GM12801 (cell line): ENCODE results near the gene ZER1.

Source experiments
- CTCF ChIP-seq: IDR thresholded peaks from one replicate; pipeline ENCODE4 v1.5.1; 2011; ENCODE audit warnings: control low read depth; ENCODE audit not compliant: insufficient read length; ENCODE audit errors: extremely low read depth

The ZER1 gene

GRCh38 chr9:128722380-128723351, 49.1 kb downstream of the ZER1 start:
- no peak for TF ChIP-seq CTCF

DNA sequence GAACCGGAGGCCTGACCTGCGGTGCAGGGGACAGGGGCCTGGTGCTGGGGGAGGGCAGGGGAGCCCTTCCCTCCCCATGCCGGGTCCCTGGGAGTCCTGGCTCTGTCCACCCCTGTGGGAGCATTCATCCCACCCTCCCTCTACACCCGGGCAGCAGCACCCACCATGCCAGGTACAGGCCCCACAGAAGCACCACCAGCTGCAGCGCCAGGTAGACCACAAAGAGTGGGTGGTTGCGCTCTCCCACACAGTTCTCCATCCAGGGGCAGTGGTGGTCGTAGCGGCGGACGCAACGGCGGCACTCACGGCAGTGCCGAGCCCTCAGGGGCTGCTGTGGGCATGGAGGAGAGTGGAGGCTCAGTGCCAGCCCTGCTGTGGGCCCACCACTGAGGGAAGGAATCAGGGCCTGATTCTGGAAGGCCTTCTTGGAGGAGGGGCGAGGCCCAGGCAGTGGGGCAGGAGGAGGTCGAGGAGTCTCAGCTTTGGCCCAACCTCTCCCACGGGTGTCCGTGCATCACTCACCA, 50.2 kb downstream of the ZER1 start:
- no peak for TF ChIP-seq CTCF

GRCh38 chr9:128720841-128721486, 50.8 kb downstream of the ZER1 start:
- no peak for TF ChIP-seq CTCF

- TF ChIP-seq CTCF: no peak
Observed at GRCh38 chr9:128719919-128720605, 51.7 kb downstream of the ZER1 start.

GRCh38 chr9:128718475-128718874, 53.3 kb downstream of the ZER1 start:
- TF ChIP-seq CTCF: no peak

DNA sequence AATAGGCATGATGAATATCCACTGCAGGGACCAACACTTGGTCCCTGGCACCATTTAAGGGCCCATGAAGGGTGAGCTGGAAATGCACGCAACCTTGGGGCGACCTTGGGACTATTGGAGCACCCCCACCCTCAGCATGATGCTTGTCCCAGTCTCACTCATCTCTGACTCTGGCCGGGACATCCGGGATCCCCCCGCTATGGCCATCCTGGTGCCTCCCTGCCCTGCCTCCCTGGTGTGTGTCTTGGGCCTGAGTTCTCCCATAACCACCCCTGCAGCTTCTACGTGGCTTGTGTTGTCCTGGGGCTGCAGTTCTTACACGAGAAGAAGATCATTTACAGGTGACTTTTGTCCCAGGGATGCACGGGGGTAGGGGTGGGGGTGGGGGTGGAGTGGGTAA, 53.7 kb downstream of the ZER1 start:
- no peak for TF ChIP-seq CTCF
